ENCODE results near the gene GNA12. TPM values are rescaled to one million over a fixed set of nuclear protein-coding genes. Genes with fewer than 3 reads are reported as not detected.

Gene GNA12
- total and polyA plus RNA-seq, 2 experiments from 2014 or later, result 11.2 to 13.8 TPM

GRCh38 chr7:2805213-2805944 is 38.7 kb downstream of the GNA12 start:
- H2AFZ ChIP-seq, result no peak overlapping the region
- H3K36me3 ChIP-seq (ENCODE audit: low read depth), result no peaks in the 10 kb centered on the region
- no peak overlapping the region for H3K4me2 ChIP-seq (ENCODE audit: unreplicated experiment)
- no peaks in the 10 kb centered on the region for H3K9me3 ChIP-seq (ENCODE audit: low read depth)
- in situ Hi-C loops (cut with MboI), result no loop called here
- peaks cover 21% of the 10 kb centered on the region for H3F3A ChIP-seq (ENCODE audit: insufficient read depth)
- TF ChIP-seq EZH2 (IDR thresholded peaks at IDR 0.05; ENCODE audit: insufficient read depth, poor library complexity, severe bottlenecking) (no peak), EZH2phosphoT487 (IDR thresholded peaks at IDR 0.05; ENCODE audit: insufficient read depth, low read depth) (no peak)
- H3K27ac ChIP-seq, result no peak overlapping the region
- 89% methylated on average over 18 of the region's 18 CpGs for WGBS, 2 experiments (ENCODE audit: low coverage in 1 of 2, low lambda C conversion rate in 2 of 2, missing lambda C conversion rate in 2 of 2)
- no peaks in the 10 kb centered on the region for H3K27me3 ChIP-seq (replicated peaks; ENCODE audit: insufficient read depth)
- peaks cover 46% of the 10 kb centered on the region for H3K4me1 ChIP-seq (ENCODE audit: insufficient read depth)
- peaks cover 100% of the 10 kb centered on the region for H3K79me2 ChIP-seq (ENCODE audit: insufficient read depth)
- no peak for DNase-seq
- H3K4me3 ChIP-seq, result no peak overlapping the region
- no peak overlapping the region for H3K9ac ChIP-seq
- no peaks in the 10 kb centered on the region for H3K9me2 ChIP-seq (ENCODE audit: insufficient read depth)
- no peaks in the 10 kb centered on the region for H4K20me1 ChIP-seq (ENCODE audit: insufficient read depth)

- no peak for TF ChIP-seq EZH2 (IDR thresholded peaks at IDR 0.05; ENCODE audit: insufficient read depth, poor library complexity, severe bottlenecking)
- TF ChIP-seq EZH2phosphoT487 (IDR thresholded peaks at IDR 0.05; ENCODE audit: insufficient read depth, low read depth), result no peak
- Histone ChIP-seq H3K79me2 (ENCODE audit: insufficient read depth) (peaks cover 100% of the 10 kb centered on the region), H3K9ac (no peak overlapping the region), H3K9me2 (ENCODE audit: insufficient read depth) (no peaks in the 10 kb centered on the region), H3K27me3 (replicated peaks; ENCODE audit: insufficient read depth) (no peaks in the 10 kb centered on the region), H3K27ac (no peak overlapping the region), H2AFZ (no peak overlapping the region), H3K4me3 (no peak overlapping the region), H3K4me1 (ENCODE audit: insufficient read depth) (peaks cover 40% of the 10 kb centered on the region), H4K20me1 (ENCODE audit: insufficient read depth) (no peaks in the 10 kb centered on the region), H3F3A (ENCODE audit: insufficient read depth) (peaks cover 21% of the 10 kb centered on the region), H3K4me2 (ENCODE audit: unreplicated experiment) (no peak overlapping the region), H3K36me3 (ENCODE audit: low read depth) (no peaks in the 10 kb centered on the region), H3K9me3 (ENCODE audit: low read depth) (no peaks in the 10 kb centered on the region)
- no peak for DNase-seq
- in situ Hi-C loops (cut with MboI), result no loop called here
- WGBS, 2 experiments (ENCODE audit: low coverage in 1 of 2, low lambda C conversion rate in 2 of 2, missing lambda C conversion rate in 2 of 2), result 97 to 98% methylated on average over 6 of the region's 6 CpGs
Observed at GRCh38 chr7:2804227-2804763, 39.8 kb downstream of the GNA12 start.

GRCh38 chr7:2803755-2804154 is 40.4 kb downstream of the GNA12 start:
- 96% methylated on average over 4 of the region's 4 CpGs for WGBS, 2 experiments (ENCODE audit: low coverage in 1 of 2, low lambda C conversion rate in 2 of 2, missing lambda C conversion rate in 2 of 2)
- Histone ChIP-seq H3K27ac (no peak overlapping the region), H3K4me2 (ENCODE audit: unreplicated experiment) (no peak overlapping the region), H3K9ac (no peak overlapping the region), H3K4me1 (ENCODE audit: insufficient read depth) (peaks cover 40% of the 10 kb centered on the region), H2AFZ (no peak overlapping the region), H3K9me3 (ENCODE audit: low read depth) (no peaks in the 10 kb centered on the region), H3F3A (ENCODE audit: insufficient read depth) (peaks cover 23% of the 10 kb centered on the region), H3K79me2 (ENCODE audit: insufficient read depth) (peaks cover 100% of the 10 kb centered on the region), H3K27me3 (replicated peaks; ENCODE audit: insufficient read depth) (no peaks in the 10 kb centered on the region), H3K9me2 (ENCODE audit: insufficient read depth) (no peaks in the 10 kb centered on the region), H4K20me1 (ENCODE audit: insufficient read depth) (no peaks in the 10 kb centered on the region), H3K36me3 (ENCODE audit: low read depth) (no peaks in the 10 kb centered on the region), H3K4me3 (no peak overlapping the region)
- in situ Hi-C loops (cut with MboI), result no loop called here
- TF ChIP-seq EZH2phosphoT487 (IDR thresholded peaks at IDR 0.05; ENCODE audit: insufficient read depth, low read depth), result no peak
- TF ChIP-seq EZH2 (IDR thresholded peaks at IDR 0.05; ENCODE audit: insufficient read depth, poor library complexity, severe bottlenecking), result no peak
- no peak for DNase-seq

GRCh38 chr7:2803342-2803692 is 40.8 kb downstream of the GNA12 start:
- no peak overlapping the region for H3K4me2 ChIP-seq (ENCODE audit: unreplicated experiment)
- H3K4me1 ChIP-seq (ENCODE audit: insufficient read depth), result peaks cover 40% of the 10 kb centered on the region
- H3K79me2 ChIP-seq (ENCODE audit: insufficient read depth), result peaks cover 100% of the 10 kb centered on the region
- H3K27ac ChIP-seq, result no peak overlapping the region
- in situ Hi-C loops (cut with MboI), result no loop called here
- no peaks in the 10 kb centered on the region for H3K9me2 ChIP-seq (ENCODE audit: insufficient read depth)
- no peak for TF ChIP-seq EZH2phosphoT487 (IDR thresholded peaks at IDR 0.05; ENCODE audit: insufficient read depth, low read depth)
- H4K20me1 ChIP-seq (ENCODE audit: insufficient read depth), result no peaks in the 10 kb centered on the region
- H3K4me3 ChIP-seq, result no peak overlapping the region
- H2AFZ ChIP-seq, result no peak overlapping the region
- H3F3A ChIP-seq (ENCODE audit: insufficient read depth), result peaks cover 28% of the 10 kb centered on the region
- H3K9me3 ChIP-seq (ENCODE audit: low read depth), result no peaks in the 10 kb centered on the region
- DNase-seq, result no peak
- no peak overlapping the region for H3K9ac ChIP-seq
- WGBS, 2 experiments (ENCODE audit: low coverage in 1 of 2, low lambda C conversion rate in 2 of 2, missing lambda C conversion rate in 2 of 2), result 73 to 79% methylated on average over 2 of the region's 2 CpGs
- H3K27me3 ChIP-seq (replicated peaks; ENCODE audit: insufficient read depth), result no peaks in the 10 kb centered on the region
- no peaks in the 10 kb centered on the region for H3K36me3 ChIP-seq (ENCODE audit: low read depth)

Data from GM23248 (cell line).